Activated T-helper 2 cell treated with anti-CD3 and anti-CD28 coated beads, Interferon-gamma antibody, Interleukin-2, Interleukin-4, amounts not matched to agents 10 μg/mL and 5 μg/mL and 100 μg/mL, durations not matched to agents 14 hours and 24 hours and 36 hours (primary cell): Measurements from ENCODE around the gene CLEC11A. TPM values are rescaled to one million over a fixed set of nuclear protein-coding genes. Genes with fewer than 3 reads are reported as not detected.

Experiments used
- DNase-seq: peaks from one replicate; pipeline ENCODE4 v3.0.0; 2021; ENCODE audit warnings: low spot score
- H3K27ac Mint-ChIP-seq: one replicate; pipeline ENCODE4 v1.8.0; 2021; ENCODE audit warnings: mixed read lengths
- H3K27me3 Mint-ChIP-seq: one replicate; pipeline ENCODE4 v1.8.0; 2021; ENCODE audit warnings: low read depth, mixed read lengths
- H3K36me3 Mint-ChIP-seq: one replicate; pipeline ENCODE4 v1.8.0; 2021; ENCODE audit warnings: low read depth, mixed read lengths
- H3K4me1 Mint-ChIP-seq: one replicate; pipeline ENCODE4 v1.8.0; 2021; ENCODE audit warnings: low read depth, mixed read lengths
- H3K4me3 Mint-ChIP-seq: one replicate; pipeline ENCODE4 v1.8.0; 2021; ENCODE audit warnings: low read depth, mild to moderate bottlenecking, moderate library complexity, mixed read lengths
- H3K9me3 Mint-ChIP-seq: one replicate; pipeline ENCODE4 v1.8.0; 2021; ENCODE audit warnings: mixed read lengths
- intact Hi-C: fragments of 100-400 bp; cut with micrococcal nuclease; formaldehyde crosslinking; loops from one replicate; pipeline ENCODE4 v1.15.1; 2023
- total RNA-seq: library from RNA; stranded (reverse); gene quantifications from 2 replicates; pipeline ENCODE4 v1.2.3, GENCODE V29; 2022

CLEC11A gene
- total RNA-seq, result 1.2 and 1.7 TPM in 2 replicates

- Mint-ChIP-seq H3K4me3 (peak within 1 kb of the TSS; percentile 86), H3K36me3 (peaks cover 4% of the 10 kb centered on the region), H3K27ac (no peak within 1 kb of the TSS), H3K9me3 (no peaks in the 10 kb centered on the region), H3K27me3 (peaks cover 40% of the 10 kb centered on the region), H3K4me1 (peaks cover 17% of the 10 kb centered on the region)
- intact Hi-C loops, result no loop called here
- no peak for DNase-seq
These were observed at the start of gene CLEC11A for GRCh38 chr19:50723069-50723468. TSS of gene CLEC11A (plus strand) at chr19:50723364. CDS start at chr19:50723526, 162 bp downstream.

GRCh38 chr19:50676625-50677197 is 46.5 kb upstream of the CLEC11A start:
- H3K4me1 Mint-ChIP-seq, result peaks cover 9% of the 10 kb centered on the region
- no peak for DNase-seq
- H3K9me3 Mint-ChIP-seq, result no peaks in the 10 kb centered on the region
- peaks cover 26% of the 10 kb centered on the region for H3K27me3 Mint-ChIP-seq
- H3K4me3 Mint-ChIP-seq, result no peak overlapping the region
- intact Hi-C loops, result no loop called here
- H3K27ac Mint-ChIP-seq, result no peak overlapping the region
- H3K36me3 Mint-ChIP-seq, result no peaks in the 10 kb centered on the region

- no peak overlapping the region for H3K27ac Mint-ChIP-seq
- no peak overlapping the region for H3K4me3 Mint-ChIP-seq
- peaks cover 9% of the 10 kb centered on the region for H3K4me1 Mint-ChIP-seq
- no peak for DNase-seq
- no peaks in the 10 kb centered on the region for H3K36me3 Mint-ChIP-seq
- intact Hi-C loops, result no loop called here
- H3K27me3 Mint-ChIP-seq, result peaks cover 25% of the 10 kb centered on the region
- H3K9me3 Mint-ChIP-seq, result no peaks in the 10 kb centered on the region
These were observed 45.5 kb upstream of the CLEC11A start for GRCh38 chr19:50677636-50678035.

- DNase-seq, result no peak
- intact Hi-C loops, result no loop called here
- no peaks in the 10 kb centered on the region for H3K36me3 Mint-ChIP-seq
- no peaks in the 10 kb centered on the region for H3K9me3 Mint-ChIP-seq
- H3K4me3 Mint-ChIP-seq, result no peak overlapping the region
- peaks cover 19% of the 10 kb centered on the region for H3K27me3 Mint-ChIP-seq
- H3K27ac Mint-ChIP-seq, result no peak overlapping the region
- peaks cover 9% of the 10 kb centered on the region for H3K4me1 Mint-ChIP-seq
These were observed 44.8 kb upstream of the CLEC11A start for GRCh38 chr19:50678323-50678722.

GRCh38 chr19:50679177-50680125 is 43.7 kb upstream of the CLEC11A start:
- H3K4me3 Mint-ChIP-seq, result no peak overlapping the region
- no peak overlapping the region for H3K27ac Mint-ChIP-seq
- intact Hi-C loops, result no loop called here
- peaks cover 9% of the 10 kb centered on the region for H3K4me1 Mint-ChIP-seq
- DNase-seq, result peak; percentile 78
- peaks cover 17% of the 10 kb centered on the region for H3K27me3 Mint-ChIP-seq
- no peaks in the 10 kb centered on the region for H3K36me3 Mint-ChIP-seq
- H3K9me3 Mint-ChIP-seq, result no peaks in the 10 kb centered on the region

- Mint-ChIP-seq H3K27ac (no peak overlapping the region), H3K4me1 (no peaks in the 10 kb centered on the region), H3K9me3 (no peaks in the 10 kb centered on the region), H3K36me3 (no peaks in the 10 kb centered on the region), H3K27me3 (peaks cover 20% of the 10 kb centered on the region), H3K4me3 (no peak overlapping the region)
- DNase-seq, result no peak
- intact Hi-C loops, result no loop called here
These were observed 36.7 kb upstream of the CLEC11A start for GRCh38 chr19:50686310-50687032.

- no peaks in the 10 kb centered on the region for H3K4me1 Mint-ChIP-seq
- no peak overlapping the region for H3K27ac Mint-ChIP-seq
- DNase-seq, result no peak
- intact Hi-C loops, result no loop called here
- no peak overlapping the region for H3K4me3 Mint-ChIP-seq
- no peaks in the 10 kb centered on the region for H3K36me3 Mint-ChIP-seq
- no peaks in the 10 kb centered on the region for H3K9me3 Mint-ChIP-seq
- peaks cover 29% of the 10 kb centered on the region for H3K27me3 Mint-ChIP-seq
These were observed 34.4 kb upstream of the CLEC11A start for GRCh38 chr19:50688766-50689165.

GRCh38 chr19:50690439-50690838 is 32.7 kb upstream of the CLEC11A start:
- no peak overlapping the region for H3K4me3 Mint-ChIP-seq
- H3K27ac Mint-ChIP-seq, result no peak overlapping the region
- DNase-seq, result no peak
- no peaks in the 10 kb centered on the region for H3K36me3 Mint-ChIP-seq
- no peaks in the 10 kb centered on the region for H3K4me1 Mint-ChIP-seq
- H3K27me3 Mint-ChIP-seq, result peaks cover 24% of the 10 kb centered on the region
- intact Hi-C loops, result no loop called here
- H3K9me3 Mint-ChIP-seq, result no peaks in the 10 kb centered on the region

- H3K27ac Mint-ChIP-seq, result no peak overlapping the region
- no peaks in the 10 kb centered on the region for H3K9me3 Mint-ChIP-seq
- DNase-seq, result no peak
- H3K27me3 Mint-ChIP-seq, result peaks cover 23% of the 10 kb centered on the region
- H3K36me3 Mint-ChIP-seq, result no peaks in the 10 kb centered on the region
- no peak overlapping the region for H3K4me3 Mint-ChIP-seq
- H3K4me1 Mint-ChIP-seq, result no peaks in the 10 kb centered on the region
- intact Hi-C loops, result no loop called here
These were observed 29.8 kb upstream of the CLEC11A start for GRCh38 chr19:50693064-50693975.

- intact Hi-C loops, result no loop called here
- Mint-ChIP-seq H3K4me1 (no peaks in the 10 kb centered on the region), H3K27me3 (peaks cover 20% of the 10 kb centered on the region), H3K36me3 (no peaks in the 10 kb centered on the region), H3K9me3 (no peaks in the 10 kb centered on the region), H3K27ac (no peak overlapping the region), H3K4me3 (no peak overlapping the region)
- no peak for DNase-seq
These were observed 28.4 kb upstream of the CLEC11A start for GRCh38 chr19:50694815-50695145.

GRCh38 chr19:50695251-50696093 is 27.7 kb upstream of the CLEC11A start:
- Mint-ChIP-seq H3K36me3 (no peaks in the 10 kb centered on the region), H3K27me3 (peaks cover 20% of the 10 kb centered on the region), H3K9me3 (no peaks in the 10 kb centered on the region), H3K4me3 (no peak overlapping the region), H3K27ac (no peak overlapping the region), H3K4me1 (no peaks in the 10 kb centered on the region)
- DNase-seq, result peak; percentile 16
- intact Hi-C loops, result no loop called here
